Fibroblast of lung (primary cell): ENCODE results near the gene GRHL1. TPM values are rescaled to one million over a fixed set of nuclear protein-coding genes. Genes with fewer than 3 reads are reported as not detected.
"Not testable (repeated sequence)": the region's sequence is repeated elsewhere in the genome, so short reads cannot be mapped to it uniquely, and the experiment has no call there.

Experiments
- DNase-seq, 2 donors: peaks; one replicate each; pipeline versions ENCODE4 v3.0.0 to v3.0.0-alpha.2; 2010; ENCODE audit warnings: low read depth in 2 of 2
- H2AFZ ChIP-seq: 2 replicates; pipeline ENCODE4 v1.5.1; 2012; ENCODE audit warnings: low read length, control low read depth, inconsistent platforms
- H3K27ac ChIP-seq: 2 replicates; pipeline ENCODE4 v1.5.1; 2011; ENCODE audit warnings: low read length, control low read depth; ENCODE audit not compliant: insufficient read depth
- H3K27me3 ChIP-seq: 2 replicates; pipeline ENCODE4 v1.5.1; 2011; ENCODE audit warnings: mild to moderate bottlenecking, low read length; ENCODE audit not compliant: control insufficient read depth, insufficient read depth
- H3K36me3 ChIP-seq: 2 replicates; pipeline ENCODE4 v1.5.1; 2011; ENCODE audit warnings: low read length; ENCODE audit not compliant: control insufficient read depth, insufficient read depth
- H3K4me1 ChIP-seq: 2 replicates; pipeline ENCODE4 v1.5.1; 2011; ENCODE audit warnings: low read length; ENCODE audit not compliant: control insufficient read depth, insufficient read depth; ENCODE audit errors: extremely low read depth
- H3K4me2 ChIP-seq: 2 replicates; pipeline ENCODE4 v1.5.1; 2011; ENCODE audit warnings: low read length, control low read depth; ENCODE audit not compliant: insufficient read depth; ENCODE audit errors: extremely low read depth
- H3K4me3 ChIP-seq, 4 experiments: fragments of 200-600 bp in 1 of 4; sonication (generic) in 1 of 4; replicated peaks in 1 of 4; 2 replicates each; pipeline ENCODE4 v1.5.1; 2011 to 2016; ENCODE audit warnings: low read length in 4 of 4, low read depth in 3 of 4, mild to moderate bottlenecking in 3 of 4, control low read depth in 2 of 4, inconsistent platforms in 1 of 4, mixed read lengths in 1 of 4; ENCODE audit not compliant: insufficient read depth in 1 of 4; ENCODE audit errors: control extremely low read depth in 1 of 4
- H3K79me2 ChIP-seq: 2 replicates; pipeline ENCODE4 v1.5.1; 2012; ENCODE audit warnings: mild to moderate bottlenecking, low read length, inconsistent platforms; ENCODE audit not compliant: control insufficient read depth, insufficient read depth
- H3K9ac ChIP-seq: 2 replicates; pipeline ENCODE4 v1.5.1; 2011; ENCODE audit warnings: mild to moderate bottlenecking, low read length, control low read depth; ENCODE audit not compliant: insufficient read depth
- H3K9me3 ChIP-seq: 2 replicates; pipeline ENCODE4 v1.5.1; 2012; ENCODE audit warnings: low read depth, low read length; ENCODE audit not compliant: control insufficient read depth, insufficient read depth
- H4K20me1 ChIP-seq: 2 replicates; pipeline ENCODE4 v1.5.1; 2011; ENCODE audit warnings: low read length; ENCODE audit not compliant: control insufficient read depth, insufficient read depth; ENCODE audit errors: extremely low read depth
- EZH2 ChIP-seq: IDR thresholded peaks from 2 replicates; pipeline ENCODE4 v1.5.1; 2012; ENCODE audit warnings: low read length, control low read depth, mild to moderate bottlenecking; ENCODE audit errors: missing control alignments
- polyA plus RNA-seq, 2 donors: library from polyadenylated mRNA; depleted of rRNA in 1 of 2; stranded (reverse) in 1 of 2; unstranded in 1 of 2; fragments of >200 nt; gene quantifications; 2 replicates each; pipeline ENCODE4 v1.2.1, GENCODE V29; 2011 to 2012; ENCODE audit warnings: missing spikeins in 1 of 2
- total RNA-seq: library from RNA; depleted of rRNA; stranded (reverse); fragments of >200 nt; gene quantifications from 2 replicates; pipeline ENCODE4 v1.2.1, GENCODE V29; 2014
- TF ChIP-seq, protein P1 (sequence below), 2 donors: IDR thresholded peaks in 1 of 2; conservative IDR thresholded peaks in 1 of 2; 1 replicate in 1 of 2; 2 replicates in 1 of 2; pipeline ENCODE4 v1.5.1; 2011 to 2012; ENCODE audit warnings: low read length in 2 of 2, control low read depth in 1 of 2, inconsistent platforms in 1 of 2, low read depth in 1 of 2, mild to moderate bottlenecking in 1 of 2

GRHL1 gene
- total and polyA plus RNA-seq, 2 donors (not counting 1 experiment from before 2014, with no cell fraction given): 0.65 to 0.99 TPM

DNA sequence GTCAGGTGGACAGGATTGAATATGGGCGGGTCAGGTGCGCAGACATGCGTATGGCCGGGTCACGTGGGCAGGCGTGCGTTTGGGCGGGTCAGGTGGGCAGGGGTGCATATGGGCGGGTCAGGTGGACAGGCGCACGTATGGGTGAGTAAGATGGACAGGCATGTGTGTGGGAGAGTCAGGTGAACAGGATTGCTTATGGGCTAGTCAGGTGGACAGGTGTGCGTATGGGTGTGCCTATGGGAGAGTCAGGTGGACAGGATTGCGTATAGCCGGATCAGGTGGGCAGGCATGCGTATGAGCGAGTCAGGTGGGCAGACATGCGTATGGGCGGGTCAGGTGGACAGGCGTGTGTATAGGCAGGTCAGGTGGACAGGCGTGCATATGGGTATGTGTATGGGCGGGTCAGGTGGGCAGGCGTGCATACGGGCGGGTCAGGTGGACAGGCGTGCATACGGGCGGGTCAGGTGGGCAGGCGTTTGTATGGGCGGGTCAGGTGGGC lies 61.5 kb downstream of the GRHL1 start:
- H3K4me1 ChIP-seq: peaks cover 11% of the 10 kb centered on the region
- no peaks in the 10 kb centered on the region for H3K79me2 ChIP-seq
- DNase-seq: no peak
- H3K9me3 ChIP-seq: no peaks in the 10 kb centered on the region
- H3K9ac ChIP-seq: no peak overlapping the region
- H3K4me3 ChIP-seq: no peak overlapping the region
- H3K36me3 ChIP-seq: no peaks in the 10 kb centered on the region
- no peak overlapping the region for H2AFZ ChIP-seq
- TF ChIP-seq, protein P1, sequence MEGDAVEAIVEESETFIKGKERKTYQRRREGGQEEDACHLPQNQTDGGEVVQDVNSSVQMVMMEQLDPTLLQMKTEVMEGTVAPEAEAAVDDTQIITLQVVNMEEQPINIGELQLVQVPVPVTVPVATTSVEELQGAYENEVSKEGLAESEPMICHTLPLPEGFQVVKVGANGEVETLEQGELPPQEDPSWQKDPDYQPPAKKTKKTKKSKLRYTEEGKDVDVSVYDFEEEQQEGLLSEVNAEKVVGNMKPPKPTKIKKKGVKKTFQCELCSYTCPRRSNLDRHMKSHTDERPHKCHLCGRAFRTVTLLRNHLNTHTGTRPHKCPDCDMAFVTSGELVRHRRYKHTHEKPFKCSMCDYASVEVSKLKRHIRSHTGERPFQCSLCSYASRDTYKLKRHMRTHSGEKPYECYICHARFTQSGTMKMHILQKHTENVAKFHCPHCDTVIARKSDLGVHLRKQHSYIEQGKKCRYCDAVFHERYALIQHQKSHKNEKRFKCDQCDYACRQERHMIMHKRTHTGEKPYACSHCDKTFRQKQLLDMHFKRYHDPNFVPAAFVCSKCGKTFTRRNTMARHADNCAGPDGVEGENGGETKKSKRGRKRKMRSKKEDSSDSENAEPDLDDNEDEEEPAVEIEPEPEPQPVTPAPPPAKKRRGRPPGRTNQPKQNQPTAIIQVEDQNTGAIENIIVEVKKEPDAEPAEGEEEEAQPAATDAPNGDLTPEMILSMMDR (conservative IDR thresholded peaks at IDR 0.05 in 1 of 2, IDR thresholded peaks at IDR 0.05 in 1 of 2; ENCODE audit: low read depth in 1 of 2, low read length in 2 of 2): no peak
- no peak for TF ChIP-seq EZH2
- no peaks in the 10 kb centered on the region for H3K27me3 ChIP-seq
- no peak overlapping the region for H3K4me2 ChIP-seq
- H3K27ac ChIP-seq: no peak overlapping the region
- no peaks in the 10 kb centered on the region for H4K20me1 ChIP-seq

DNA sequence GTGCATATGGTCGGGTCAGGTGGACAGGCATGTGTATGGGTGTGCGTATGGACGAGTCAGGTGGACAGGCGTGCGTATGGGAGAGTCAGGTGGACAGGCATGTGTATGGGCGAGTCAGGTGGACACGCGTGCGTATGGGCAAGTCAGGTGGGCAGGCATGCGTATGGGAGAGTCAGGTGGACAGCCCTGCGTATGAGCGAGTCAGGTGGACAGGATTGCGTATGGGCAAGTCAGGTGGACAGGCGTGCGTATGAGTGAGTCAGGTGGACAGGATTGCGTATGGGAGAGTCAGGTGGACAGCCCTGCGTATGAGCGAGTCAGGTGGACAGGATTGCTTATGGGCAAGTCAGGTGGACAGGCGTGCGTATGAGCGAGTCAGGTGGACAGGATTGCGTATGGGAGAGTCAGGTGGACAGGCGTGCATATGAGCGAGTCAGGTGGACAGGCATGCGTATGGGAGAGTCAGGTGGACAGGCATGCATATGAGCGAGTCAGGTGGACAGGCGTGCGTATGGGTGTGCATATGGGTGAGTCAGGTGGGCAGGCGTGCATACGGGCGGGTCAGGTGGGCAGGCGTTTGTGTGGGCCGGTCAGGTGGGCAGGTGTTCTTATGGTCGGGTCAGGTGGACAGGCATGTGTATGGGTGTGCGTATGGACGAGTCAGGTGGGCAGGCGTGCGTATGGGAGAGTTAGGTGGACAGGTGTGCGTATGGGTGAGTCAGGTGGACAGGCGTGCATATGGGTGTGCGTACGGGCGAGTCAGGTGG lies 62.3 kb downstream of the GRHL1 start:
- peaks cover 10% of the 10 kb centered on the region for H3K4me1 ChIP-seq
- not testable (repeated sequence) for H3K27ac ChIP-seq, H2AFZ ChIP-seq, H3K9ac ChIP-seq, H3K9me3 ChIP-seq, H3K4me2 ChIP-seq, H3K4me3 ChIP-seq, H4K20me1 ChIP-seq, DNase-seq, H3K36me3 ChIP-seq, H3K27me3 ChIP-seq, H3K79me2 ChIP-seq

DNA sequence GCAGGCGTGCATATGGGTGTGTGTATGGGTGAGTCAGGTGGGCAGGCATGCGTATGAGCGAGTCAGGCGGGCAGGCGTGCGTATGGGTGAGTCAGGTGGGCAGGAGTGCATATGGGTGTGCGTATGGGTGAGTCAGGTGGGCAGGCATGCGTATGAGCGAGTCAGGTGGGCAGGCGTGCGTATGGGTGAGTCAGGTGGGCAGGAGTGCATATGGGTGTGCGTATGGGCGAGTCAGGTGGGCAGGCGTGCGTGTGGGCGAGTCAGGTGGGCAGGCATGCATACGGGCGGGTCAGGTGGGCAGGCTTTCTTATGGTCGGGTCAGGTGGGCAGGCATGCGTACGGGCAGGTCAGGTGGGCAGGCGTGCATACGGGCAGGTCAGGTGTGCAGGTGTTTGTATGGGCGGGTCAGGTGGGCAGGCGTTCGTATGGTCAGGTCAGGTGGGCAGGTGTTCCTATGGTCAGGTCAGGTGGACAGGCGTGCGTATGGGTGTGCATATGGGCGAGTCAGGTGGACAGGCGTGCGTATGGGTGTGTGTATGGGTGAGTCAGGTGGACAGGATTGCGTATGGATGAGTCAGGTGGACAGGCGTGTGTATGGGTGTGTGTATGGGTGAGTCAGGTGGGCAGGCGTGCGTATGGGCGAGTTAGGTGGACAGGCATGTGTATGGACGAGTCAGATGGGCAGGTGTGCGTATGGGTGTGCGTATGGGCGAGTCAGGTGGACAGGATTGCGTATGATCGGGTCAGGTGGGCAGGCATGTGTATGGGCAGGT lies 63.1 kb downstream of the GRHL1 start:
- Histone ChIP-seq H3K79me2 (no peaks in the 10 kb centered on the region), H3K4me3 (no peak overlapping the region), H2AFZ (no peak overlapping the region), H3K27me3 (no peaks in the 10 kb centered on the region), H3K9ac (no peak overlapping the region), H3K27ac (no peak overlapping the region), H3K4me1 (peaks cover 9% of the 10 kb centered on the region), H3K36me3 (no peaks in the 10 kb centered on the region), H3K4me2 (no peak overlapping the region), H3K9me3 (no peaks in the 10 kb centered on the region), H4K20me1 (no peaks in the 10 kb centered on the region)
- DNase-seq: no peak
- no peak for TF ChIP-seq EZH2
- TF ChIP-seq, protein P1 (conservative IDR thresholded peaks at IDR 0.05 in 1 of 2, IDR thresholded peaks at IDR 0.05 in 1 of 2; ENCODE audit: low read depth in 1 of 2, low read length in 2 of 2): no peak

DNA sequence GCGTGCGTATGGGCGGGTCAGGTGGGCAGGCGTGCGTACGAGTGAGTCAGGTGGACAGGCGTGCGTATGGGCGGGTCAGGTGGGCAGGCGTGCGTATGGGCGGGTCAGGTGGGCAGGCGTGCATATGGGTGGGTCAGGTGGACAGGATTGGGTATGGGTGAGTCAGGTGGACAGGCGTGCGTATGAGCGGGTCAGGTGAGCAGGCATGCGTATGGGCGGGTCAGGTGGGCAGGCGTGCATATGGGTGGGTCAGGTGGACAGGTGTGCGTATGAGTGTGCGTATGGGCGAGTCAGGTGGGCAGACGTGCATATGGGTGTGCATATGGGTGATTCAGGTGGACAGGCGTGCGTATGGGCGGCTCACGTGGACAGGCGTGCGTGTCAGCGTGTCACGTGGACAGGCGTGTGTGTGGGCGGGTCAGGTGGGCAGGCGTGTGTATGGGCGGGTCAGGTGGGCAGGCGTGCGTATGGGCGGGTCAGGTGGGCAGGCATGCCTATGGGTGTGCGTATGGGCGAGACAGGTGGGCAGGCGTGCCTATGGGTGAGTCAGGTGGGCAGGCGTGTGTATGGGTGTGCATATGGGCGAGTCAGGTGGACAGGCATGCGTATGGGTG lies 64.0 kb downstream of the GRHL1 start:
- not testable (repeated sequence) for H3K4me2 ChIP-seq, H3K4me1 ChIP-seq, H3K79me2 ChIP-seq, H3K9me3 ChIP-seq, H4K20me1 ChIP-seq, DNase-seq, H3K27me3 ChIP-seq, H3K36me3 ChIP-seq, H3K27ac ChIP-seq, H3K4me3 ChIP-seq, H3K9ac ChIP-seq, H2AFZ ChIP-seq
